Fibroblast of skin of right biceps (primary cell): ENCODE data around the gene RNF214.
A peak's percentile ranks its signal among the peaks of the same experiment; 100 is the strongest.

Experiments used
- DNase-seq: peaks from one replicate; pipeline ENCODE4 v3.0.0-alpha.2; 2013

The RNF214 gene

GRCh38 chr11:117217141-117218084 lies 15.1 kb upstream of the RNF214 start:
- DNase-seq, result peak; percentile 81

- DNase-seq, result peak; percentile 68
These were observed 14.1 kb upstream of the RNF214 start for GRCh38 chr11:117218133-117218915.

GRCh38 chr11:117219001-117219400 lies 13.5 kb upstream of the RNF214 start:
- no peak for DNase-seq

- DNase-seq, result no peak
These were observed 13.0 kb upstream of the RNF214 start for GRCh38 chr11:117219455-117219854.

GRCh38 chr11:117219995-117220394 lies 12.5 kb upstream of the RNF214 start:
- DNase-seq, result no peak

- DNase-seq, result no peak
These were observed 11.9 kb upstream of the RNF214 start for GRCh38 chr11:117220568-117220967.

- no peak for DNase-seq
These were observed 11.3 kb upstream of the RNF214 start for GRCh38 chr11:117220999-117221774.

GRCh38 chr11:117221775-117222517 lies 10.5 kb upstream of the RNF214 start:
- DNase-seq, result peak; percentile 66

- no peak for DNase-seq
These were observed 9.3 kb upstream of the RNF214 start for GRCh38 chr11:117222991-117223740.

GRCh38 chr11:117223741-117224689 lies 8.5 kb upstream of the RNF214 start:
- DNase-seq, result no peak

GRCh38 chr11:117225553-117226170 lies 6.8 kb upstream of the RNF214 start:
- no peak for DNase-seq

GRCh38 chr11:117226388-117227385 lies 5.8 kb upstream of the RNF214 start:
- peak; percentile 76 for DNase-seq

GRCh38 chr11:117228091-117228490 lies 4.4 kb upstream of the RNF214 start:
- no peak for DNase-seq

GRCh38 chr11:117229411-117229810 lies 3.1 kb upstream of the RNF214 start:
- no peak for DNase-seq

- DNase-seq, result no peak
These were observed 2.6 kb upstream of the RNF214 start for GRCh38 chr11:117229931-117230285.

GRCh38 chr11:117230286-117230961 lies 2.0 kb upstream of the RNF214 start:
- DNase-seq, result no peak

GRCh38 chr11:117230999-117231841 lies 1.3 kb upstream of the RNF214 start:
- DNase-seq, result no peak
